ENCODE measurements around the gene ZNF43.

DNA sequence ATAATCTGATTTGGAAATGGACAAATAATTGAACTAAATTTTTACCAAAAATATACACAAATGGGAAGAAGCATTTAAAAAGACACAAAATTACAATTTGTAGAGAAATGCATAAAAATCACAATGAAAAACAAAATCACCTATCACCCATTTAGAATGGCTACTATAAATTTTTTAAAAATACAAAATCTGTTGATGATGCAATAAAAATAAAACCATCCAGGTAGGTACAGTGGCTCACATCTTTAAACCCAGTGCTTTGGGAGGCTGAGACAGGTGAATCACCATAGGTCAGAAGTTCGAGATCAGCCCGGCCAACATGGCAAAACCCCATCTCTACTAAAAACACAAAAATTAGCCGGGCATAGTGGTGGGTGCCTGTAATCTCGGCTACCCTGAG lies 23.5 kb downstream of the ZNF43 start:
- TF ChIP-seq POLR2AphosphoS5 (IDR thresholded peaks at IDR 0.05) (no peak), EP300 (IDR thresholded peaks at IDR 0.05) (no peak), POLR2A (IDR thresholded peaks at IDR 0.05; ENCODE audit: low read depth) (no peak)
- TF ChIP-seq, protein P1, sequence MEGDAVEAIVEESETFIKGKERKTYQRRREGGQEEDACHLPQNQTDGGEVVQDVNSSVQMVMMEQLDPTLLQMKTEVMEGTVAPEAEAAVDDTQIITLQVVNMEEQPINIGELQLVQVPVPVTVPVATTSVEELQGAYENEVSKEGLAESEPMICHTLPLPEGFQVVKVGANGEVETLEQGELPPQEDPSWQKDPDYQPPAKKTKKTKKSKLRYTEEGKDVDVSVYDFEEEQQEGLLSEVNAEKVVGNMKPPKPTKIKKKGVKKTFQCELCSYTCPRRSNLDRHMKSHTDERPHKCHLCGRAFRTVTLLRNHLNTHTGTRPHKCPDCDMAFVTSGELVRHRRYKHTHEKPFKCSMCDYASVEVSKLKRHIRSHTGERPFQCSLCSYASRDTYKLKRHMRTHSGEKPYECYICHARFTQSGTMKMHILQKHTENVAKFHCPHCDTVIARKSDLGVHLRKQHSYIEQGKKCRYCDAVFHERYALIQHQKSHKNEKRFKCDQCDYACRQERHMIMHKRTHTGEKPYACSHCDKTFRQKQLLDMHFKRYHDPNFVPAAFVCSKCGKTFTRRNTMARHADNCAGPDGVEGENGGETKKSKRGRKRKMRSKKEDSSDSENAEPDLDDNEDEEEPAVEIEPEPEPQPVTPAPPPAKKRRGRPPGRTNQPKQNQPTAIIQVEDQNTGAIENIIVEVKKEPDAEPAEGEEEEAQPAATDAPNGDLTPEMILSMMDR (IDR thresholded peaks at IDR 0.05) = no peak
